ENCODE measurements around the gene NT5C3B. TPM values are rescaled to one million over a fixed set of nuclear protein-coding genes. Genes with fewer than 3 reads are reported as not detected.
A peak's percentile ranks its signal among the peaks of the same experiment; 100 is the strongest.

NT5C3B gene
- total RNA-seq, 1 donor, result 69.8 TPM

DNA sequence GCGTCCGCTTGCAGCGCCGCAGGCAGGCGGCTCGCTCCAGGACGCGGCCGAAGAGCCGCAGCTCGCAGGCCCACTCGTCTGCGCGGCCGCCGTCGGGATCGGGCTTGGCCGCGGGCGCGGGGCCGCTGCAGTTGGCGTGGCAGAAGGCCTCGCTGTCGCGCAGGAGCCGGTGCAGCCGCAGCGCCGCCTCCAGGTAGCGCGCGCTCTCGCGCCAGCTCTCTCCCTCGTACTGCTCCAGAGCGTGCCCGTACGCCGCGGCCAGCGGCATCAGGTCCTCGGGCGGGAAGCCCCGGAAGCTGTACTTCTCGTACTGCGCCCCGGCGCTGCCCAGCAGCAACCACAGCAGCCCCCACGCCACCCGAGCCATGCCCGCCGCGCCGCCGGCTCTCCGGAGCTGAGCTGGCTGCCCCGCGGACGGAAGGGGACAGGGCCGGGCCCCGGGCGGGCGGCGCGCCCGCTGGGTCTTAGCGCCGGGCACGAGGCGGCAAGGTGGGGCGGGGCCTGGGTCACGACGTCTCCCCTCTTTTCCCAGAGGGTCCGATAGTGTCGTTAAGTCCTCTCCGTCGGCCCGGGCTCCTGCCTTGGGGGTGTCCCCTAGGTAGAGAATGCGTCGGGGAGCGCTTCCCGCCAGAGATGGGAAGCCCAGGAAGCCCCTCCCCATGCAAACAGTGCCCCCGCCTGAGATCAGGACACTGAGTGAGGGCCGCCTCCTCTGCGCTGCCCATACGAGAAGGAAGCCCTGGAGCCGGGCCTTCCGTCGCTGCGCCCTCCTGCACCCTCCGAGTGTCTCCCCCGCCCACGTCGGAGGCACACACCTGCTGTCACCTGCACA, 24.3 kb downstream of the NT5C3B start, which contains the start of gene P3H4:
P3H4 (minus strand) TSS at position 401 of the 832 bp plus-strand sequence; CDS start at position 367, 34 bp downstream.
- peaks cover 40% of the 10 kb centered on the region for H4K20me1 ChIP-seq (ENCODE audit: insufficient read depth, low read length)
- peak within 1 kb of the TSS; percentile 88 for H3K4me2 ChIP-seq (ENCODE audit: insufficient read depth, low read length)
- H3K36me3 ChIP-seq (ENCODE audit: insufficient read depth, low read length), result peaks cover 18% of the 10 kb centered on the region
- H3K9me3 ChIP-seq (ENCODE audit: low read depth, low read length), result no peaks in the 10 kb centered on the region
- TF ChIP-seq, protein P1, sequence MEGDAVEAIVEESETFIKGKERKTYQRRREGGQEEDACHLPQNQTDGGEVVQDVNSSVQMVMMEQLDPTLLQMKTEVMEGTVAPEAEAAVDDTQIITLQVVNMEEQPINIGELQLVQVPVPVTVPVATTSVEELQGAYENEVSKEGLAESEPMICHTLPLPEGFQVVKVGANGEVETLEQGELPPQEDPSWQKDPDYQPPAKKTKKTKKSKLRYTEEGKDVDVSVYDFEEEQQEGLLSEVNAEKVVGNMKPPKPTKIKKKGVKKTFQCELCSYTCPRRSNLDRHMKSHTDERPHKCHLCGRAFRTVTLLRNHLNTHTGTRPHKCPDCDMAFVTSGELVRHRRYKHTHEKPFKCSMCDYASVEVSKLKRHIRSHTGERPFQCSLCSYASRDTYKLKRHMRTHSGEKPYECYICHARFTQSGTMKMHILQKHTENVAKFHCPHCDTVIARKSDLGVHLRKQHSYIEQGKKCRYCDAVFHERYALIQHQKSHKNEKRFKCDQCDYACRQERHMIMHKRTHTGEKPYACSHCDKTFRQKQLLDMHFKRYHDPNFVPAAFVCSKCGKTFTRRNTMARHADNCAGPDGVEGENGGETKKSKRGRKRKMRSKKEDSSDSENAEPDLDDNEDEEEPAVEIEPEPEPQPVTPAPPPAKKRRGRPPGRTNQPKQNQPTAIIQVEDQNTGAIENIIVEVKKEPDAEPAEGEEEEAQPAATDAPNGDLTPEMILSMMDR (IDR thresholded peaks at IDR 0.05; ENCODE audit: extremely low read depth, low read depth, low read length), result peak; percentile 46
- DNase-seq (ENCODE audit: insufficient read length, low spot score, missing footprints), result peak; percentile 98
- H3K79me2 ChIP-seq (ENCODE audit: insufficient read depth, low read length), result peaks cover 64% of the 10 kb centered on the region
- H3K27me3 ChIP-seq (ENCODE audit: insufficient read depth, low read length), result no peaks in the 10 kb centered on the region
- peak within 1 kb of the TSS; percentile 70 for H3K27ac ChIP-seq (ENCODE audit: low read depth, low read length)
- H3K4me1 ChIP-seq (ENCODE audit: insufficient read depth, low read length), result peaks cover 26% of the 10 kb centered on the region
- H2AFZ ChIP-seq (ENCODE audit: low read length), result peak within 1 kb of the TSS; percentile 98
- H3K4me3 ChIP-seq (ENCODE audit: insufficient read depth, low read length), result peak within 1 kb of the TSS; percentile 85

DNA sequence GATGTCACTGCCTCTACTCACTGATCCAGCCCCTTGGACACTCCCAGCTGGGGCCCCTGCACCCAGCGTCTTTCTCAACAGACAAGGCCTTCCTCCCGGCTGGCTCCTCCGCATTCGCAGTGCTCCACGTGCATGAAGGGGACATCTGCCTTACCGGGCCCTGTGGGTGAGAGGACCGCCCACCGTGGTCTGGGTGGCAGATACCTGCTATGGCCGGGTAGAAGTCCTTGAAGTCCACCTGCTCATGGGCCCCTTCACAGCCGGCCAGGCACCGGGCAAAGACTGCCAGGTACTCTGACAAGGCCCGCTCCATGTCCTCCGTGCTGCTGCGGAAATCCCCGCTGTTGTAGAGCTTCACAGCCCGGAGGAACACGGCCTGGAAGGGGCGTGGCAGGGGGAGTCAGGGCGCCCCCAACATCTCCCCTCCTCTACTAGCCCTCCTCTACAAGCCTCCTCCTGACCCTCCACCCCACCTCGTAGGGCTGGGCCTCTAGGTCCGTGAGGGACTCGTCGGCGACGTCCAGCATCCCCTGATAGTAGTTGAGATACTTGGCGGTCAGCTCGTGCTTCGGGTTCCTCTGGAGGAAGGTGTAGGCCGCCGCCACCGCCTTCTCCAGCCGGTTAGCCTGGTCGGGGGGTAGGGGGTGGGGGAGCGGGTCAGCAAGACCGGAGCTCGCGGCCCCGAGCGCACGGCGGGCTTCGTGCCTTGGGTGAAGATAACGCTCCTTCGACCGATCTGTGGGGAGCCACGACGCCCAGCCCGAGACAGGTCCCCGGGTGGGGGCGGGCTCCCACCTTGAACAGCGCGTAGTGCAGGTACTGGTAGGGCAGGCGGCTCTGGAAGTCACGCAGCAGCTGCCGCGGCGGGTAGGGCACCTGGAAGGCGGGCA, 25.1 kb downstream of the NT5C3B start:
- Histone ChIP-seq H3K9me3 (ENCODE audit: low read depth, low read length) (no peaks in the 10 kb centered on the region), H4K20me1 (ENCODE audit: insufficient read depth, low read length) (peaks cover 41% of the 10 kb centered on the region), H3K4me3 (ENCODE audit: insufficient read depth, low read length) (peak overlapping the region; percentile 85), H3K4me2 (ENCODE audit: insufficient read depth, low read length) (peak overlapping the region; percentile 88), H3K27me3 (ENCODE audit: insufficient read depth, low read length) (no peaks in the 10 kb centered on the region), H3K79me2 (ENCODE audit: insufficient read depth, low read length) (peaks cover 56% of the 10 kb centered on the region), H2AFZ (ENCODE audit: low read length) (peak overlapping the region; percentile 98), H3K36me3 (ENCODE audit: insufficient read depth, low read length) (peaks cover 22% of the 10 kb centered on the region), H3K4me1 (ENCODE audit: insufficient read depth, low read length) (peaks cover 26% of the 10 kb centered on the region), H3K27ac (ENCODE audit: low read depth, low read length) (peak overlapping the region; percentile 53)
- TF ChIP-seq, protein P1 (IDR thresholded peaks at IDR 0.05; ENCODE audit: extremely low read depth, low read depth, low read length), result no peak
- DNase-seq (ENCODE audit: insufficient read length, low spot score, missing footprints), result peak; percentile 84

DNA sequence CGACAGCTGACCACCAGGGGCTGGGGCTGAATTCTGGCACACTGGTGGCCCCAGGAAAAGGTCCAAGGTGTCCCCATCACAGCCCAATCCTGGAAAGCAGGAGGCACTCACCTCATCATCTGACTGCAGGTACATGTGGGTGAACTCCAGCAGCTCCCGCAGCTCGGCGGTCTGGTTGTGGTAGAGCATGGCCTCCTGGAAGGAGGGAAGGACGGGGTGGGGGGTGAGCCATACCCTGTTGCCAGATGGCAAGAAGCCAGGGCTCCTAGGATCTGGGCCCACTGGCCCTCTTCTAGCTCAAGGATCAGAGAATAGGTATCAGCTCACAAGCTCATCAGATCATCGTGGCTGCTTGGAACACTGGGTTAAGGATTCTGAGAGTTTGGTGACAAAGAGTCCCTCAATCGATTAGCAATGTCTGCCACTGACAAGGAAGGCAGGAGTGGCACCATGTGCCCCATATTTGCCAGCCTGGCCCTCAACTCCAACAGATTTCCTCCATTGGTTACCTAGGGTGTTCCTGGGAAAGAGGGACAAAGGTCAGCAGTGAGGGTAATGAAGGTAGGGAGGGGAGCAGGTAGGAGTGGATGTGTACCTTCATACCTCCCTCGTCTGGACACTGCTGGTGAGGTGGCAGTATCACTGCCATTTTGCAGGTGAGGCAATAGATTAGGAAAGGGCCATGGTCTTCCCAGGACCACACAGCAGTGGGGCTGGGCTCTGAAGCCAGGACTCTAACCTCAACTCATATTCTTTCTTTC, 29.2 kb downstream of the NT5C3B start:
- Histone ChIP-seq H4K20me1 (ENCODE audit: insufficient read depth, low read length) (peaks cover 34% of the 10 kb centered on the region), H3K4me1 (ENCODE audit: insufficient read depth, low read length) (peaks cover 11% of the 10 kb centered on the region), H3K27me3 (ENCODE audit: insufficient read depth, low read length) (no peaks in the 10 kb centered on the region), H3K79me2 (ENCODE audit: insufficient read depth, low read length) (peaks cover 19% of the 10 kb centered on the region), H3K36me3 (ENCODE audit: insufficient read depth, low read length) (peaks cover 32% of the 10 kb centered on the region), H3K9me3 (ENCODE audit: low read depth, low read length) (no peaks in the 10 kb centered on the region), H2AFZ (ENCODE audit: low read length) (no peak overlapping the region), H3K27ac (ENCODE audit: low read depth, low read length) (no peak overlapping the region), H3K4me2 (ENCODE audit: insufficient read depth, low read length) (no peak overlapping the region), H3K4me3 (ENCODE audit: insufficient read depth, low read length) (no peak overlapping the region)
- TF ChIP-seq, protein P1 (IDR thresholded peaks at IDR 0.05; ENCODE audit: extremely low read depth, low read depth, low read length), result no peak
- DNase-seq (ENCODE audit: insufficient read length, low spot score, missing footprints), result peak; percentile 44
